Left cardiac atrium (tissue), 4 donors: Measurements from ENCODE around the gene TCP10L. TPM values are rescaled to one million over a fixed set of nuclear protein-coding genes. Genes with fewer than 3 reads are reported as not detected.
"Not testable (repeated sequence)": the region's sequence is repeated elsewhere in the genome, so short reads cannot be mapped to it uniquely, and the experiment has no call there.

Source experiments
- ATAC-seq, 2 donors: fragments of 200-7000 bp; cut with Tn5 transposase; one replicate each; pipeline ENCODE4 v1.9.1; 2020; ENCODE audit warnings: mild to moderate bottlenecking in 2 of 2, moderate library complexity in 2 of 2
- DNase-seq: peaks from one replicate; pipeline ENCODE4 v3.0.0-alpha.2; 2020
- intact Hi-C, 2 donors: fragments of 100-400 bp; cut with DNase I; formaldehyde crosslinking; loops; one replicate each; pipeline versions ENCODE4 v1.14.1 to v1.15.1; 2022 to 2023
- total RNA-seq, 2 donors: library from RNA; stranded (reverse); fragmentation: NEBNext Ultra II Directional; extraction: Animal tissue kit (Norgen Biotek cat#: 25700); gene quantifications; one replicate each; pipeline ENCODE4 v1.2.1, GENCODE V29; 2021
- donor health status: DM: no; HTN: yes; CAD: no.
- donor health status: DM: no; HTN: yes; CAD: no; lungs with severe emphysema.
- donor health status: DM: yes; HTN: yes; CAD: no.
- donor health status: Dilated cardiomyopathy.

TCP10L gene
- total RNA-seq, 2 donors from 2014 or later: 1.9 to 2.6 TPM

- ATAC-seq (no peak), DNase-seq (no peak)
- intact Hi-C loops: no loop called here
These were observed 22.4 kb downstream of the TCP10L start for GRCh38 chr21:32562915-32563314.

GRCh38 chr21:32562426-32562825, 22.9 kb downstream of the TCP10L start:
- intact Hi-C loops: no loop called here
- ATAC-seq: peak in 1 of 2 donors; percentile 66
- DNase-seq: peak; percentile 57

GRCh38 chr21:32561476-32561875, 23.8 kb downstream of the TCP10L start:
- ATAC-seq, intact Hi-C loops: not testable (repeated sequence)

GRCh38 chr21:32560896-32561295, 24.4 kb downstream of the TCP10L start:
- no peak for ATAC-seq
- DNase-seq: no peak
- intact Hi-C loops: no loop called here

More at GRCh38 chr21:32561476-32561875, 23.8 kb downstream of the TCP10L start:
- not testable (repeated sequence) for DNase-seq

GRCh38 chr21:32559006-32559610, 26.2 kb downstream of the TCP10L start:
- intact Hi-C loops: no loop called here
- no peak for DNase-seq
- no peak for ATAC-seq

- ATAC-seq (no peak), DNase-seq (no peak)
- intact Hi-C loops: no loop called here
These were observed 27.2 kb downstream of the TCP10L start for GRCh38 chr21:32558106-32558505.

GRCh38 chr21:32554832-32555638, 30.3 kb downstream of the TCP10L start:
- intact Hi-C loops: no loop called here
- DNase-seq: no peak
- ATAC-seq: no peak

GRCh38 chr21:32549886-32550285, 35.4 kb downstream of the TCP10L start:
- DNase-seq (no peak), ATAC-seq (no peak)
- intact Hi-C loops: no loop called here

GRCh38 chr21:32549440-32549839, 35.9 kb downstream of the TCP10L start:
- intact Hi-C loops: no loop called here
- ATAC-seq (no peak), DNase-seq (no peak)

GRCh38 chr21:32548978-32549377, 36.3 kb downstream of the TCP10L start:
- ATAC-seq: no peak
- DNase-seq: no peak

GRCh38 chr21:32547018-32547417, 38.3 kb downstream of the TCP10L start:
- intact Hi-C loops: no loop called here
- ATAC-seq (peak in 1 of 2 donors; percentile 32), DNase-seq (no peak)

More at GRCh38 chr21:32548978-32549377, 36.3 kb downstream of the TCP10L start:
- intact Hi-C loops: no loop called here

GRCh38 chr21:32545948-32546441, 39.3 kb downstream of the TCP10L start:
- DNase-seq (no peak), ATAC-seq (no peak)
- intact Hi-C loops: no loop called here

- intact Hi-C loops: no loop called here
- ATAC-seq: no peak
- no peak for DNase-seq
These were observed 40.6 kb downstream of the TCP10L start for GRCh38 chr21:32544697-32545096.

- DNase-seq: no peak
- intact Hi-C loops: no loop called here
- no peak for ATAC-seq
These were observed 41.3 kb downstream of the TCP10L start for GRCh38 chr21:32543975-32544374.

GRCh38 chr21:32543056-32543455, 42.3 kb downstream of the TCP10L start:
- ATAC-seq, intact Hi-C loops, DNase-seq: not testable (repeated sequence)

GRCh38 chr21:32539378-32539777, 45.9 kb downstream of the TCP10L start:
- intact Hi-C loops: no loop called here
- DNase-seq (no peak), ATAC-seq (no peak)

- DNase-seq (no peak), ATAC-seq (no peak)
- intact Hi-C loops: no loop called here
These were observed 47.1 kb downstream of the TCP10L start for GRCh38 chr21:32538147-32538792.

- no peak for DNase-seq
- intact Hi-C loops: no loop called here
- peak in 1 of 2 donors; percentile 30 for ATAC-seq
These were observed 47.8 kb downstream of the TCP10L start for GRCh38 chr21:32537569-32537881.

- intact Hi-C loops: no loop called here
- DNase-seq (no peak), ATAC-seq (no peak)
These were observed 49.7 kb downstream of the TCP10L start for GRCh38 chr21:32535612-32536011.

- DNase-seq (no peak), ATAC-seq (no peak)
- intact Hi-C loops: no loop called here
These were observed 51.2 kb downstream of the TCP10L start for GRCh38 chr21:32534113-32534512.
